ENCODE results near the gene FABP1. TPM values are rescaled to one million over a fixed set of nuclear protein-coding genes. Genes with fewer than 3 reads are reported as not detected.

The FABP1 gene
- total and polyA plus RNA-seq, 9 of the 15 experiments (the other 6 are each of a cell fraction or from before 2014, with no cell fraction given): 0.64 TPM; not detected in 8

DNA sequence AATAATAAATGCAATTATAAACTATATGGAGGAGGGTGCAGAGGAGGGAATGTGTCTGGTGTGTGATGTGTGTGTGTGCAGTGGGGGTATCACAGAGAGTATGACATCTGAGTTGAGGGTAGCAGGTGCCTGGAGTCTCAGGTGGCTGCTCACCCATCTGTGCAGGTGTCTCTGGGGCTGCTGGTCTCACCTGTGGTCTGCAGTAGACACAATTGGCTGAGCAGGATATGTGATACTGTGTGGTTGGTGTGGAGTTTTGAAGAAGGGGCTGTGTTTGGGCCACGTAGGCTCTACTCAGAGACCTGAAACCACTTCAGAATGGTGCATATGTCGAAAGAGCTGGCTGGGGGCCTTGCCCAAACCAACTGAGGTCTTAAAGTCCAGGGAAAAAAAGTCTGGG, 17.0 kb downstream of the FABP1 start:
- H3K36me3 ChIP-seq (ENCODE audit: control insufficient read depth, insufficient read depth, low read length): no peaks in the 10 kb centered on the region
- CTCF ChIA-PET (ENCODE audit: low intra/inter-chr PET ratio): no interaction called here
- no peak overlapping the region for H3K4me2 ChIP-seq (ENCODE audit: insufficient read depth, low read length)
- peaks cover 9 to 21% of the 10 kb centered on the region in 2 experiments for H3K27me3 ChIP-seq (ENCODE audit: control insufficient read depth in 2 of 2, insufficient read depth in 2 of 2, low read length in 2 of 2)
- H3K4me3 ChIP-seq: no peak overlapping the region
- H3K27ac ChIP-seq (ENCODE audit: extremely low read depth, low read depth, low read length): no peak overlapping the region
- intact Hi-C loops (cut with micrococcal nuclease) (no loop called here), in situ Hi-C loops (cut with MboI) (no loop called here)
- POLR2A ChIA-PET: interaction anchor here (0.6 kb wide), 1 partner anchor 43 kb away, joined by 3 read pairs; the partner anchor contains the start of gene SMYD1
- no peak for ATAC-seq
- no peaks in the 10 kb centered on the region for H3K79me2 ChIP-seq (ENCODE audit: control insufficient read depth, insufficient read depth, low read length)
- H4K20me1 ChIP-seq (replicated peaks; ENCODE audit: control insufficient read depth, insufficient read depth, low read length): no peaks in the 10 kb centered on the region
- H3K9me1 ChIP-seq (ENCODE audit: control insufficient read depth, insufficient read depth, low read length): no peaks in the 10 kb centered on the region
- H3K4me1 ChIP-seq (replicated peaks in 1 of 2; ENCODE audit: control insufficient read depth in 2 of 2, insufficient read depth in 2 of 2, low read length in 2 of 2): no peaks in the 10 kb centered on the region; a peak in 2 of 5 replicates
- no peak for FAIRE-seq
- 10% methylated on average over 2 of the region's 2 CpGs for WGBS (ENCODE audit: insufficient coverage, low coverage, missing lambda C conversion rate)
- no peaks in the 10 kb centered on the region; the same call in 1 of the 2 replicates for H3K9me3 ChIP-seq (replicated peaks; ENCODE audit: control insufficient read depth, insufficient read depth, low read depth, low read length)
- BruUV-seq (replicated peaks): no TSS peak
- TF ChIP-seq CREM (IDR thresholded peaks at IDR 0.05; ENCODE audit: low read depth) (no peak), THRAP3 (IDR thresholded peaks at IDR 0.05; ENCODE audit: borderline replicate concordance) (no peak), ZNF644 (tag; IDR thresholded peaks at IDR 0.05; ENCODE audit: low read depth) (no peak), LCOR (CRISPR knock-in tag; IDR thresholded peaks at IDR 0.05) (no peak), NBN (IDR thresholded peaks at IDR 0.05; ENCODE audit: low read depth) (no peak), MTA3 (IDR thresholded peaks at IDR 0.05; ENCODE audit: borderline replicate concordance) (no peak), SMARCA4 (IDR thresholded peaks at IDR 0.05) (no peak), PHF8 (IDR thresholded peaks at IDR 0.05; ENCODE audit: borderline replicate concordance, low read length) (no peak)
- TF ChIP-seq, protein P1, sequence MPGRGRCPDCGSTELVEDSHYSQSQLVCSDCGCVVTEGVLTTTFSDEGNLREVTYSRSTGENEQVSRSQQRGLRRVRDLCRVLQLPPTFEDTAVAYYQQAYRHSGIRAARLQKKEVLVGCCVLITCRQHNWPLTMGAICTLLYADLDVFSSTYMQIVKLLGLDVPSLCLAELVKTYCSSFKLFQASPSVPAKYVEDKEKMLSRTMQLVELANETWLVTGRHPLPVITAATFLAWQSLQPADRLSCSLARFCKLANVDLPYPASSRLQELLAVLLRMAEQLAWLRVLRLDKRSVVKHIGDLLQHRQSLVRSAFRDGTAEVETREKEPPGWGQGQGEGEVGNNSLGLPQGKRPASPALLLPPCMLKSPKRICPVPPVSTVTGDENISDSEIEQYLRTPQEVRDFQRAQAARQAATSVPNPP (IDR thresholded peaks at IDR 0.05; ENCODE audit: borderline replicate concordance, insufficient read depth, insufficient read length): no peak
- TF ChIP-seq, protein P2, sequence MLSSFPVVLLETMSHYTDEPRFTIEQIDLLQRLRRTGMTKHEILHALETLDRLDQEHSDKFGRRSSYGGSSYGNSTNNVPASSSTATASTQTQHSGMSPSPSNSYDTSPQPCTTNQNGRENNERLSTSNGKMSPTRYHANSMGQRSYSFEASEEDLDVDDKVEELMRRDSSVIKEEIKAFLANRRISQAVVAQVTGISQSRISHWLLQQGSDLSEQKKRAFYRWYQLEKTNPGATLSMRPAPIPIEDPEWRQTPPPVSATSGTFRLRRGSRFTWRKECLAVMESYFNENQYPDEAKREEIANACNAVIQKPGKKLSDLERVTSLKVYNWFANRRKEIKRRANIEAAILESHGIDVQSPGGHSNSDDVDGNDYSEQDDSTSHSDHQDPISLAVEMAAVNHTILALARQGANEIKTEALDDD (IDR thresholded peaks at IDR 0.05): no peak
- no peak overlapping the region for H3K9ac ChIP-seq (ENCODE audit: insufficient read depth in 1 of 2, low read depth in 2 of 2, low read length in 2 of 2)
- no peak overlapping the region for H2AFZ ChIP-seq (ENCODE audit: low read depth, low read length)
- DNase-seq (ENCODE audit: extremely low read depth in 1 of 4, low spot score in 3 of 4): no peak

Data from K562 (cell line).